Activated CD8-positive, alpha-beta memory T cell treated with anti-CD3 and anti-CD28 coated beads for 4 hours (primary cell): ENCODE data around the gene TMEM176B.

Experiments
- DNase-seq, 2 donors: peaks; one replicate each; pipeline ENCODE4 v3.0.0-alpha.2; 2020; ENCODE audit warnings: low read depth in 2 of 2

TMEM176B gene

GRCh38 chr7:150799741-150800580 lies at the start of gene TMEM176B:
Gene TMEM176B, minus strand, starts transcription at chr7:150800364. Its CDS starts 3,795 bp downstream, at chr7:150796569.
- DNase-seq = no peak

DNA sequence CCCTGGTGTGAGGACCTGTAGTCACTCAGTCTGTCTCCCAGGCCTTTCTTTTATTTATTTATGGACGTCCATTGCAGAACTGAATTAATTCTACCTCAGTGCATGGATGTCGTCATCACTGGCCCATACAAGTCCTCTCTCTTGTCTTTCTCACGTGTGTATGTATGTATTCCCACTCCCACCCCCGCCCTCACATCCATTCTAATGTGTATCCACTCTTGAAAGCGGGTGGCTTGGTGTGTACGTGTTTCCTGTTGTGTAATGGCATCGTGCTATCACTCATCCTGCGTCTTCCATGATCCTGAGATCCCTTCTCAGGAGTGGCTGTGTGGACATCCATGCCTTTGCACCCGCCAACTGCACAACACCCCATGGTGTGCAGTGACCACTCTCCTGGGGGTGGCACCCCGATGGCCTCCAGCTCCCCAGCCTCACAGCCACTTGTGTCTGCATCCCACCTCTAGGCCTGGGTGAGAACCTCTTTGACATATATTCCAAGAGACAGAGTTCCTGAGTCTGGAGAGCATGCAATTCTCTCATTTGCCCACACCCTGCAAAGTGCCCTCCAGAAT lies 49.1 kb upstream of the TMEM176B start:
- DNase-seq = no peak

DNA sequence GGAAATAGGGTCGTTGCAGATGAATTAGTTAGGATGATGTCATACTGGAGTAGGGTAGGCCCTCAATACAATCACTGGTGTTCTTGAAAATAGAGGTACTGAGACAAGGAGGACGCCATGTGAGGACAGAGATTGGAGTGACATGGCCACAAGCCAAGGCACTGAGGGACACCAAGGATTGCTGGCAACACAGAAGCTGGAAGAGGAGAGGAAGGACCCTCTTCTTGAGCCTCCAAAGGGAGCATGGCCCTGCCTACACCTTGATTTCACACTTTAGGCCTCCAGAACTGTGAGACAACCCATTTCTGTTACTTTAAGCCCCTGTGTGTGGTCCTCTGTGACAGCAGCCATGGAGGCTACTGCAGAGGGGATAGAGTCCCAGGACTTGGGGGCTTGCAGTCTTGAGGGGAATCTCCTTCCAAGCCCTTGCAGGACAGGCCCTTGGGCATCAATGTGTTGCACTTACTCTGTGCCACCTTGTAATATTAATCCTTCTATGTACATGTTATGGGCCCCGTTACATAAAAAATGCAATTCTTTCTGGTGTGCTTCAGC lies 48.5 kb upstream of the TMEM176B start:
- no peak for DNase-seq

GRCh38 chr7:150848111-150848510 lies 47.9 kb upstream of the TMEM176B start:
- DNase-seq = no peak

DNA sequence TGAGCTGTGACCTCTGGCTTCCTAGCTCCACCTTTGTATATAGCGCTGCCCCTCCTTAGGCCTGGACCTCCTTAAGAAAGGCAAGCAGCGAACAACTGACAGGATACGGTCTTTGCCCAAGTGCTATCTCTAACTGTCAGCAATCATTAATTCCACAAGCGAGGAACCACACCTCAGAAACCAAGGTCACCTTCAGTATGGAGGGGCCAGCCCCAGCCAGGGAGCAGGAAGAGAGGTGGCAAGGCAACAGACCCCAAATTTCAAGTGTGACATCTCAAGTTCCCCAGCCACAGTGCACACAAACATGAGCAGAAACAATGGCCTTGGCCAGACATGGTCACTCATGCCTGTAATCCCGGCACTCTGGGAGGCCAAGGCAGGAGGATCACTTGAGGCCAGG lies 47.4 kb upstream of the TMEM176B start:
- no peak for DNase-seq

DNA sequence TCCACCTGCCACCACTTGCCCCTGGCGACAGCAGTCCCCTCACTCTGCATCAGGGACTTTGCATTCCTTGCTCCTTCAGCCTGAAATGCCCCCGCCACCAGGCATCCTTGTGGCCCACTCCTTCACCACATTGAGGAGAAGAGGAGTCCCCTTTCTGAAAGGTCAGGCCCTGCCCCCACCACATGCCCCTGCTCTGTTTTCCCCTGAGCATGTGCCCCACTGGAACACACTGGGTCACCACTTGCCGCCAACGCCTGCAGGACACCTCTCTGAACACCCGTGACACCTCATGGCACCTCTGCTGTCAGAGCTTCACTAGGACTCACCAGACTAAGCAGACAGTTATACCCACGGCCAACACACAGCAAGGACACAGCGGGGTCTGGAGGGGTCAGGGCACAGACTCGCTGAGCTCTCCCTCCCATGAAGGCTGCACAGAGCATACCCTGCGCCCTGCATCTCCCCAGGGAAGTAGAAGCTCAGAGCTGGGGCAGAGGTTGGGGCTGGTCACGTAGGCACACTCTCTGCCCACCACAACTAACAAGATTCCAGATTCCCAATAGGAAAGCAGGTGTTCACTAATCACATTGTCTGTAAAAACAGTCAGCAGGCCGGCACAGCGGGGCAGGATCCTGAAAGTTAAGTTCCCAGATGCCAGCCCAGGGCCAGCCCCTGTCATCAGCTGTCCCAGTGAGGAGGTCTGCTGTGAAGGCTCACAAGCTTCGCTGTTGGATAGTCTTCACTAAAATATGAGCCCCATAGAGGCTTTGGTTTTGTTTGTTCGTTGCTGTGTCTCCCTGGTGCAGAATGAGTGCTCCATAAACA lies 46.3 kb upstream of the TMEM176B start:
- no peak for DNase-seq

DNA sequence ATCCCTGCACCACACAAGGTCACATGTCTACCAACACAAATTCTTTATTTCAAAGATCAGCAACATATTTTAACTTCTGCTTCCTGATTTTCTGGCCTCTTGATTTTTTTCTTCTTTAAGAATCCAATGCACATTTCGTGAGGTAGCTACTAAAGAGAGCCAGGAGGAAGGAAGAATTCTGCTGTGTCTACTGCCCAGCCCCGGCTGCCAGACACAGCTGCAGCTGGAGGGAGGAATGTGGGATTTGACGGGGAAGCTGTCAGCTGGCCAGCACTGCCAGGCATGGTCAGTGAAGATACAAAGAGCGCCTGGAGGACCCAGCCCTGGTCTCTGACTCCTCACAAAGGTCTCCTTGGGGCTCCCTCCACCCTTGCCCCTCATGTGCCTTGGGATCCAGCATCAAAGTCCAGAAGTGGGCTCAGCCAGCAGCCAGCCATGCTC lies 45.3 kb upstream of the TMEM176B start:
- no peak for DNase-seq

DNA sequence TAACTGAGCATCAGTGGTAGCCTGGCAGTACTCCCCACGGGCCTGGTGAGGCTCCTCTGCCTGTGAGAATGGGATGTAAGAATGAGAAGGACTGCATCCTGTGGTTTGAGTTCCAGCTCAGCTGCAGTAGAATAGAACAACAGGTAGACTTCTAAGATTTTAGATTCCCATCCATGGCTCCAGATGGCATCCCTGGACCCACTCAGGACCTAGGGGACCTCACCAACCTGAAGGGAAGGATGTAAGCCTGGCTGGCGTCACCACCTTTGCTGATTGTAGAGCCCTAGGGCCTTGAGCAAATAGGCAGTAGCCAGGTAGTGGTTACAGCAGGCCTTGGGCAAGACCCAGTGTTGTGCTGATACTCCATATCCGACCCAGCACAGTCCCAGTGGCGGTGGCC lies 42.6 kb upstream of the TMEM176B start:
- no peak for DNase-seq

GRCh38 chr7:150842018-150842417 lies 41.9 kb upstream of the TMEM176B start:
- no peak for DNase-seq

- no peak for DNase-seq
Measured at GRCh38 chr7:150838965-150839650, 38.9 kb upstream of the TMEM176B start.

DNA sequence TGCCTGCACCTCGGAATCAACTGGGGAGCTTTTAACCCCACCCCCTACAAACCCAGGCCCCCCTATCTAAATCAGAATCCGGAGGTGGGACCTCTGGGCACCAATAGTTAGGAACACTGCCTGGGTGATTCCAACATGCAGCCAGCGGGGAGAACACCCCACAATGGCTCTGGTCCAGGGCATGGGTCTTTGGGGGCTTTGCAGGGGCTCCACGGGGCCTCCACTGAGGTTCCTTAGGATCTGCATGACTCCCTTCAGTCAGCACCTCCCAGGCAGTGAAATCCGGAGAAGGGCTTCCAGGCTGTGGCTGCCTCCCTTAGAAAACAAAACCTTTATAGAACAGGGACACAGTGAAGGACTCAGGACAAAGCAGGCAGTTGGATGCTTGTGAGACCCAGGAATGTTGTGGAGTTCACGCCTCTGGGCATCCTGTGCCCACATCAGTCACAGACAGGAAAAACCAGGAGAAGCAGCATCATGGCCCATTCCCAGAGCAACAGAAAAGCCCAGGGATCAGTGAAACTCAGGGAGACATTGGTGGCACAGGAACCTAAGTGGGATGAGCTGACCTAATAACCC lies 35.6 kb upstream of the TMEM176B start:
- no peak for DNase-seq

DNA sequence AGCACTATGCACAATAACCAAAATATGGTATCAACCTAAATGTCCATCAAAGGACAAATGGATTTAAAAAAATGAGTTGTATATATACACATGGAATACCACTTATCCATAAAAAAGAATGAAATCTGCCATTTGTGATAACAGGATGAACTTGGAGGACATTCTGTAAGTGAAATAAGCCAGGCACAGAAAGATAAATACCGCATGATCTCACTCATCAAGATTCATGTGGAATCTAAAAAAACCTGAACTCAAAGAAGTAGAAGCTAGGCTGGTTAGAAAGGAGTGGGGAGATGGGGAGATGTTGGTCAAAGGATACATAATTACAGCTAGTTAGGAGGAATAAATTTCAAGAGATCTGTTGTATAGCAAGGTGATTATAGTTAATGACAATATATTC lies 34.9 kb upstream of the TMEM176B start:
- no peak for DNase-seq

DNA sequence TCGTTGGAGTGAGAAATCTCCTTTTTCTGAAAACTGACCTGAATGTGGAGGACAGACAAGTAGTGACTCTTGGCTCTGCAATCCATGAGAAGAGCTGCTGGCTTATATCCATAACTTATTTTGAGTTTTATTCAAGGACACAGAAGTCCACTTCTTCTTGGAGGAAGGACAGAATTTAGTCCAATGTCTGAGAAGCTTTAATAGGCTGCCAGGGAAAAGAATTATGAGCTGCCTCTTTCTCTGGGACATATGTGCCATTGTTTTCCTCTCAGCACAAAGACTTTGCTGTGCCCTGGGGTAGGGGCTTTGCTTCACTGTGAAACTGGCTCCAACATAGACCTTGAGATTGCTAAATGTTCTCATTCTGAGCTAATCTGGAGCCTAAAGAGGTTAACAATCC lies 31.7 kb upstream of the TMEM176B start:
- no peak for DNase-seq

DNA sequence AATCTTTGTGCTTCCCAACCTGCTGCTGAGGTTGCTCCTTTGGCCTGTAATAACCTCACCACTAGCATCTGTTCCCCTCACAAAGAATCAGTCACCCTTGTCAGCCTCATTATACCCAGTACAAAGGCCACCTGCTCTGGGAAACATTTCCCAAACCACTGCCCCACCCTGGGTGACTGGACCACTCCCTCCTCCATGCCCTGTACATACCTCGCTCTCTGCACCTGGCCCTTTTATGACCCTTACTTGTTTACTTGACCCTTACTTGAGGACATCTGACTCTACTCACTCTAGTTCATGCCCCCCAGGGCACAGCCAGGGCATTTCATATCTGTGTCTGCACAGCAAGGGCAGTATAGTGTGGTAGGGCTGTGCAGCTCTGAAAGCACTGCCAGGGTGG lies 30.8 kb upstream of the TMEM176B start:
- DNase-seq = no peak

DNA sequence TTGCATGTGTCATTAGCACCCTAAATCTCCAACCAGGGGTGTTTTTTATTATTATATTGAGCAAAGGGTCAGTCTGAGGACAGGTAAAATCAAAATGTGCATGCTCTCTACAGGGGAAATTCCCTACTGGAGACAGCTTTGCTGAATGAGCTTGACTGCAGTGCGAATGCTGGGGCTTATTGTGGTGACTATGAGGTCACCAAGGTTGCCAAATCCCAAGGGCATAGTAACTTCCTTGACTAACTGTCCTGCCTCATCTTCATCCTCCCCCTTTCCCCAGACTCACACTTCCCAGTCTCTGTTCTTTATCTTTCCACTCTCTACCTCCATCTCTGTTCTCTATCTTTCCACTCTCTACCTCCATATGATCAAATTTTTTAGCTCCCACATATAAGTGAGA lies 29.3 kb upstream of the TMEM176B start:
- DNase-seq = no peak

DNA sequence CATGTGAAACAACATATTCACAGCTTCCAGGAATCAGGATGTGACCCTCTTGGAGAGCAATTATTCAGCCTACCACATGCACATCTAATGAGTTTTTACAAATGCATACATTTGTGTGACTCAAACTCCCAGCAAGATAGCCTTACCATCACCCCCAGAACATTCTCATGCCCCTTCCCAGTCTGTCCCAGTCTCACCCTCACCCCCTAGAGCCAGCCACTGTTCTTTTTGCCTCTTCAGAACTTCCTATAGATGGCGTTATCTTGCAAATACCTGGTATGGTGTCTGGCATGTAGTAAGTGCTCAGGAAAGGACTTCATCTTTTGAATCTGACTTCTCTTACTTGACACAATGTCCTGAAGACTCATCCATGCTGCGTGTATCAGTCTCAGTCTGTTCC lies 28.2 kb upstream of the TMEM176B start:
- DNase-seq = no peak

DNA sequence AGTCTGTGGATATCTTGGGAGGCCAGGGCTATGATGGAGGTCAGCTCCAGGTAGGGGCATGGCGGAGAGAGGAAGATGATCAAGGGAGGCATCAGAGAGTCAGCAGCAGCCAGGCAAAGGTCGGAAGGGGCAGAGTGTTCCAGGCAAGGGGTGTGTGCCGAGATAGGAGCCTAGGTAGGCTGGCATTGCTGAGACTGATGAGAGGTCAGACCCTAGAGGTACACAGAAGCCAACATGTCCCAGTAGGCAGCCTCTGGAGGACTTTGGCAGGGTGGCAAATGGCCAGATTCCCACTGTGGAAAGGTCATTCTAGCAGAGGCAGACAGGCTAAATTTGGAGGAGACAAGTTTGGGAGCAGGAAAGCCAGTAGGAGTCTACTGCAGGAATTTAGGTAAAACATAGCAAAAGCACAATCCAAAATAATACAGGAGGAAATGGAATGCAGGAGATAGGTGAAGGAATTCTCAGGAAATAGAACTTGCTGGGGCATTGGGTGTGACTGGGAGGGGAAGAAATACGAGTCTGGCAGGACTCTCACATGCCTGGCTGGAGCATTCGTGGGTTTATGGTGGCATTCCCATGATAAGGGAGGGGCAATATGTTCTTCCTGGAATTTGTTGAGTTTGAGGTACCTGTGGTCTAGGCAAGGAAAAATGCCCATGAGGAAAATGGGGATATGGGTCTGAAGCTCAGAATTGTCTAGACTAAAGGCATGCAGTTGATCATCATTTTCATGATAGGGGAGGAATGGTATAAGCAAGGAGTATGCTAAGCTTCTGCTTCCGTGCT lies 26.1 kb upstream of the TMEM176B start:
- no peak for DNase-seq

DNA sequence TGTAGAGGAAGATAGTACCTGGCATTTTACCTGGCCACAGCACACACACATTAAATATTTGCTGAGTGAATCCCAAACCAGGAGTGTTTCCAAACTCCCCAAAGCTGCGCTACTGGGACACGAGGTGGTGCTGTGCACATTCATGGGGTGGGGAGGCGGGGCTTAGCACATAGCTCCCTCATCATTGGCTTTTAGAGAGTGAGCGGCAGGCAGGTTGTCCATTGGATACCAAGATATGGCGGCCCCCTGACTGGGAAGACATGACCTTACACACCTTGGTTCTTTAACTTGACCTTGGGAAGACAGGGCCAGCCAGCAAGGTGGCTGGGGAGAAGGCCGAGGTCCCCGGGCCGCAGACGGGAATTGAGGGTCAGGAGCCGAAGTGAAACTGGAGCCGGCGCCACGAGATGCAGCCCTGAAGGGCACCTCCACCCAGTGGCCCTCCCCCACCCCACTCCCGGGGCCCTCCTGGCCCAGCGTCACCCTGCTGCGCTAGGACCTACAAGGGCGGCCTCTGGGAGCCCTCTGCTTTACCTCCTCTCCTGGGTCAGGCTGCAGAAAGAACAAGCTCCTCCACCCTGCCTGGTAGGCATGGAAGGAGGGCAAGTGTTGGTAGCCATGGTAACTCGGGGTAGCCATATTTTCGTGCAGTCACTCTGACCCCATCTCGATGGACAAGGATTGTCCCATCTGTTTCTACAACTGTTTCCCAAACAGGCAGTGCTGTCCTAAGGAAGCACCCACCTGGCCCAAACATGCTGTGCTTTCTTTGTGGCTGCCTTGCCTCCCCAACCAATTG lies 24.4 kb upstream of the TMEM176B start:
- no peak for DNase-seq

GRCh38 chr7:150823484-150824126 lies 23.4 kb upstream of the TMEM176B start:
- DNase-seq = no peak
